ENCODE measurements around the gene ZNF160.
"Not testable (repeated sequence)": the region's sequence is repeated elsewhere in the genome, so short reads cannot be mapped to it uniquely, and the experiment has no call there.

ZNF160 gene

DNA sequence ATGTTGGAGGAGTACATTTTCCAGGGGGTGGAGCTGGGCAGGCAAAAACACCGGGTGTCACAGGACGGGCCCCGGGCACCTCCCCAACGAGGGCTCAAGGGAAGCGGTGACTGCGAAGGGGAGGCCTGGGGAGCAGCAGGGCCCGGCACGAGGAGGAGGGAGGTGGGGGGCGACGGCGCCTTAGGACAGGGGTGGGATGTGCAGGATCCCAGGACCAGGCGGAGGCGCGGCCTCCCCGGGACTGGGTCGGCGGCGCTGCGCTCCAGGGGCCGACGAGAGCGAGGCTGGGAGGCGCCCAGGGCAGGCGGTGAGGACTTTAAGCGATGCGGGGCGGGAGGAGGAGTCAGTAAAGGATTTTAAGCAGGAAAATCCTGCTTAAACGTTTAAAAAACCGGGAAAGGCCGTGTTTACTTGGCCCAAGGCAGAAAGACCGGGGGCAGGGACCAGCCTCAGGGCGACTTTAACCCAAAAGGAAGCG lies 427 bp downstream of the ZNF160 start:
- DNase-seq (ENCODE audit: extremely low spot score), result no peak
- ChIA-PET CTCF (no interaction called here), POLR2A (no interaction called here)
- no peak for TF ChIP-seq FOXM1 (IDR thresholded peaks at IDR 0.05; ENCODE audit: borderline replicate concordance)
- TF ChIP-seq TARDBP (IDR thresholded peaks at IDR 0.05), result no peak
- no peak for TF ChIP-seq BHLHE40 (IDR thresholded peaks at IDR 0.05; ENCODE audit: borderline replicate concordance)
- 0 out of 2 replicates have a peak, but pooled peaks have one; percentile 25 for TF ChIP-seq L3MBTL2 (conservative IDR thresholded peaks at IDR 0.05)
- no peak for TF ChIP-seq ELF4 (IDR thresholded peaks at IDR 0.05)
- TF ChIP-seq FOXK2 (IDR thresholded peaks at IDR 0.05), result no peak
- no peak for TF ChIP-seq SP1 (IDR thresholded peaks at IDR 0.05)

DNA sequence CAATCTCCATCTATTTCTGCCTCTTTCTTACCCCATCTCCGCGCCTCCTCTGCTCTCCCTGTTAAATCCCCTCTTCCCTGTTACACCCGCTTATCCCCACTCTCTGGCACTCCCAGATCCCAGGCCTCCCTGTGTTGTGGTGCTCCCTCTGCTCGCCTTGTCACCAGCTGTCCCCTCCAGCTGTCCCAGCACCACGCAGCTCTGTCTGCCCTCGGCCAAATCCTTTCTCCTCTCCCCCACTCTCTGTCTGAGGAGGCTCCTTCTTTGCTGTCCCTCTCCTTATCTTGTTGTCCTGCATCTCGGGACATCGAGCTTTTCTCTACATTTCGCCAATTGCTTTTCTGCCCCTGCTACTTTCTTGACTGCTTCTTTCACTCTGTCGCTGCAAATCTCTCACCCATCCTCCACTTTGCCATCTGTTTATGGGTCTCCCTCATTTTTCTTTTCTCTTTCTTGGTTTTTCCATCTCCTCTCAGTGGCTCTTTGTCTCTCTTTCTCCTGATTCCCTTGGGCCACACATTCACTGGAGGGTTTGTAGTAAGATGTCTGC lies 941 bp downstream of the ZNF160 start:
- CTCF ChIA-PET, result no interaction called here
- DNase-seq (ENCODE audit: extremely low spot score), result no peak
- TF ChIP-seq ARNT (IDR thresholded peaks at IDR 0.05) (no peak), SP1 (IDR thresholded peaks at IDR 0.05) (no peak), FOXK2 (IDR thresholded peaks at IDR 0.05) (no peak), NFRKB (IDR thresholded peaks at IDR 0.05) (no peak), FOXM1 (IDR thresholded peaks at IDR 0.05; ENCODE audit: borderline replicate concordance) (no peak), FOXA1 (IDR thresholded peaks at IDR 0.05) (no peak), SUZ12 (IDR thresholded peaks at IDR 0.05) (no peak), L3MBTL2 (conservative IDR thresholded peaks at IDR 0.05) (no peak), TARDBP (IDR thresholded peaks at IDR 0.05) (no peak), ZNF384 (IDR thresholded peaks at IDR 0.05) (no peak), LEF1 (IDR thresholded peaks at IDR 0.05; ENCODE audit: borderline replicate concordance) (no peak), ELF4 (IDR thresholded peaks at IDR 0.05) (no peak), PKNOX1 (IDR thresholded peaks at IDR 0.05) (no peak), CTBP1 (IDR thresholded peaks at IDR 0.05; ENCODE audit: borderline replicate concordance) (no peak), HDGF (IDR thresholded peaks at IDR 0.05; ENCODE audit: borderline replicate concordance) (no peak), BHLHE40 (IDR thresholded peaks at IDR 0.05; ENCODE audit: borderline replicate concordance) (no peak)
- POLR2A ChIA-PET, result no interaction called here

GRCh38 chr19:53101518-53101917 lies 1.7 kb downstream of the ZNF160 start:
- no peak for DNase-seq (ENCODE audit: extremely low spot score)
- ChIA-PET CTCF (no interaction called here), POLR2A (no interaction called here)
- TF ChIP-seq L3MBTL2 (conservative IDR thresholded peaks at IDR 0.05) (no peak), ELF4 (IDR thresholded peaks at IDR 0.05) (no peak), CTBP1 (IDR thresholded peaks at IDR 0.05; ENCODE audit: borderline replicate concordance) (no peak), SP1 (IDR thresholded peaks at IDR 0.05) (no peak), FOXK2 (IDR thresholded peaks at IDR 0.05) (no peak), ARNT (IDR thresholded peaks at IDR 0.05) (no peak), NFRKB (IDR thresholded peaks at IDR 0.05) (no peak), ZNF384 (IDR thresholded peaks at IDR 0.05) (no peak), FOXM1 (IDR thresholded peaks at IDR 0.05; ENCODE audit: borderline replicate concordance) (no peak)

GRCh38 chr19:53098570-53098969 lies 4.7 kb downstream of the ZNF160 start:
- POLR2A ChIA-PET; DNase-seq (ENCODE audit: extremely low spot score); CTCF ChIA-PET: not testable (repeated sequence)

DNA sequence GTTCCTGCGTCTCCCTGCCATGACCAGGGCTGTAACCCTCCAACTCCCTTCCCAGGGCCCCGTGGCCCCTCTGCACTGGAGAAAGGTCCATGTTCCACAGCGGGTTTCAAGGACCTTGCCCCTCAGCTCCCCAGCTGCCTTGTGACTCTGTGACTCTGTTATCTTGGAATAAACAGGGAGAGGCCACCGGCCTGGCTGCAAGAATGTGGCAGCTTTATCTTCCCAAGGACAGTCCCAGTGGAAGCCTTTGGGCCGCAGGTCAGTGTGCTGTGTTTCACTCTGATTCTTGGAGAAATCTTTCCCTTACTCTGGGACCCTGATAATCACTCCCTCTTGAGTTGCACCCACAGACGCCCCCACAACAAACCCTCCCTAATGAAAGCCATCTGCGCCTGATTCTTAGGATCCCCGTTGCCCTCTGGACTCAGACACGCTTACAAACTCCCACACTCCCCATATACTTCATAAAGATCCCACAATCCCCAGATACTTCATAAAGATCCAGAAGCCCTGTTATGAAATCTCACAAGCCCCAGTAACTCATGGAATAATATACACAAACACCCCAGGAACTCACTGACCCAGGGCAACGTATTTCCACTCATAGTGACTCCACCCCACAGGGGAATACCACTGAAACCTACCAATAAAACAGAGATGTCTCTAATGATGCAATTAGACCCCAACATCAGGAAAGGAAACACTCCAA lies 6.1 kb downstream of the ZNF160 start:
- DNase-seq (ENCODE audit: extremely low spot score); CTCF ChIA-PET; POLR2A ChIA-PET: not testable (repeated sequence)

- CTCF ChIA-PET; POLR2A ChIA-PET; DNase-seq (ENCODE audit: extremely low spot score): not testable (repeated sequence)
These were observed 6.6 kb downstream of the ZNF160 start for GRCh38 chr19:53096579-53096978.

DNA sequence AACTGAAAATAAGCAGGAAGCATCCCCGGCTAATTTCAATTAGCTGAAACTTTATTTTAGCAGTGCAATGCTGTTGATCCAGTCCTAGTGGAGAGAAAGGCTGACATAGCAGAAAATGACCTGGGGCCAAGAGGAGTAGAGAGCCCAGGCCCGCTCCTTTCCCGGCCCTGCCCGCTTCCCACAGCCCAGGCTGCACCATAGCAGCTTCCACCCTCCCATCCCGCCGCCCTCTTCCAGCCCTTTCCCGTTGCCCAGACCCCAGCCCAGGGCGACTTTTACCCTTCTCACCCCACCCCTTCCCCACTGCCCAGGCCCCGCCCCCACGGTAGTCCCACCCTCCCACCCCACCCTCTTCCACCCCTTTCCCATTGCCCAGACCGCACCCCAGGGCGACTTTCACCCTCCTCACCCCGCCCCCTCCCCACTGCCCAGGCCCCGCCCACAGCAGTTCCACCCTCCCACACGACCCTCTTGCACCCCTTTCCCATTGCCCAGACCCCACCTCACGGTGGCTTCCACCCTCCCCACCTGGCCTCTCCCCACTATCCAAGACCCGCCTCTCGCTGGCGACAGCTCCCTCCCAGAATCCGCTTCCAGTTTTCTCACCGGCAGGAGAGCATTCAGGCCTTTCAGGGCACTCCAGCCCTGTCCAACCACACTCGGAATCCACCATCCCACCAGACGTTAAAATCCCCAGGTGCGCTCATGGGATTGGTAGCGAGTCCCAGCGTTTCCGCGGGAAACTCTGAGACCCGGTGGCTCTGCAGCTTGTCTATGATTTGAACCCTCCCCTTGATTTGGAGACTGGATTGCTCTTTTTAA lies 8.3 kb downstream of the ZNF160 start:
- CTCF ChIA-PET, result no interaction called here
- POLR2A ChIA-PET, result no interaction called here
- DNase-seq (ENCODE audit: extremely low spot score), result no peak
- no peak for TF ChIP-seq BHLHE40 (IDR thresholded peaks at IDR 0.05; ENCODE audit: borderline replicate concordance)

DNA sequence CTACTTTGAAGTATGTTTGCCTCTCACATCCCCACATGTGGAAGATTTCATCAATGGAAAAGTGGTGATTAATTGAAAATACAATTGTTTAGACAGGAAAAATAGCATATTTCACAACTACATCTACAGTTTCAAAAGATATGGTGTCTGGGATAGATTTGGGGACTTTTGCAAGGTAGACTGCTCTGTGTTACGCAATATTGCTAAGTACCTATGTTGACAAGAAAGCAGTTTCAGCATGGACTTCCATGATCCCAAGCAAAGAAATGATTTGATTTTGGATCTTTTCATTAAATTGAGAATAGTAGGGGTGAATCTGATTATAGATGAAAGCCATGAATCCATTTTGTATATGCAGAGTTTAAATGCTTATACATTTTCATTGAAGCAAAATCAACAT lies 10.5 kb downstream of the ZNF160 start:
- ChIA-PET POLR2A (no interaction called here), CTCF (no interaction called here)
- TF ChIP-seq ZNF384 (IDR thresholded peaks at IDR 0.05) (no peak), CTBP1 (IDR thresholded peaks at IDR 0.05; ENCODE audit: borderline replicate concordance) (no peak), SP1 (IDR thresholded peaks at IDR 0.05) (no peak), ARNT (IDR thresholded peaks at IDR 0.05) (no peak)
- DNase-seq (ENCODE audit: extremely low spot score), result no peak

All from HEK293T (cell line).